Measurements from ENCODE around the gene NTPCR.
"Not testable (repeated sequence)": the region's sequence is repeated elsewhere in the genome, so short reads cannot be mapped to it uniquely, and the experiment has no call there.

NTPCR gene

GRCh38 chr1:232987046-232987773 lies 36.8 kb downstream of the NTPCR start:
- DNase-seq = no peak

GRCh38 chr1:232987774-232988140 lies 37.3 kb downstream of the NTPCR start:
- DNase-seq = no peak

GRCh38 chr1:232988572-232989040 lies 38.2 kb downstream of the NTPCR start:
- DNase-seq = no peak

- DNase-seq = no peak
Observed at GRCh38 chr1:232990176-232991128, 40.0 kb downstream of the NTPCR start.

- no peak for DNase-seq
Observed at GRCh38 chr1:232991238-232991637, 40.8 kb downstream of the NTPCR start.

- no peak for DNase-seq
Observed at GRCh38 chr1:232992227-232992626, 41.8 kb downstream of the NTPCR start.

- no peak for DNase-seq
Observed at GRCh38 chr1:232993555-232993954, 43.1 kb downstream of the NTPCR start.

- no peak for DNase-seq
Observed at GRCh38 chr1:232995189-232995588, 44.8 kb downstream of the NTPCR start.

GRCh38 chr1:232996143-232996542 lies 45.7 kb downstream of the NTPCR start:
- DNase-seq = no peak

GRCh38 chr1:232998138-232998537 lies 47.7 kb downstream of the NTPCR start:
- DNase-seq = no peak

- no peak for DNase-seq
Observed at GRCh38 chr1:232998646-232999045, 48.2 kb downstream of the NTPCR start.

GRCh38 chr1:232999956-233000625 lies 49.7 kb downstream of the NTPCR start:
- DNase-seq = no peak

- DNase-seq = not testable (repeated sequence)
Observed at GRCh38 chr1:233003638-233004037, 53.2 kb downstream of the NTPCR start.

- DNase-seq = no peak
Observed at GRCh38 chr1:233004451-233004850, 54.0 kb downstream of the NTPCR start.

GRCh38 chr1:233005156-233005555 lies 54.7 kb downstream of the NTPCR start:
- no peak for DNase-seq

- DNase-seq = no peak
Observed at GRCh38 chr1:233005703-233006102, 55.3 kb downstream of the NTPCR start.

- no peak for DNase-seq
Observed at GRCh38 chr1:233006108-233006507, 55.7 kb downstream of the NTPCR start.

GRCh38 chr1:233006541-233006973 lies 56.1 kb downstream of the NTPCR start:
- no peak for DNase-seq

- DNase-seq = no peak
Observed at GRCh38 chr1:233010146-233010545, 59.7 kb downstream of the NTPCR start.

GRCh38 chr1:233012021-233012420 lies 61.6 kb downstream of the NTPCR start:
- DNase-seq = no peak

GRCh38 chr1:233015965-233016364 lies 65.6 kb downstream of the NTPCR start:
- DNase-seq = no peak

- no peak for DNase-seq
Observed at GRCh38 chr1:233016798-233017197, 66.4 kb downstream of the NTPCR start.

- no peak for DNase-seq
Observed at GRCh38 chr1:233019083-233019482, 68.7 kb downstream of the NTPCR start.

All from activated effector memory CD4-positive, alpha-beta T cell treated with anti-CD3 and anti-CD28 coated beads, Interleukin-2, amount 50 U/mL, for 16 hours (primary cell).